ENCODE measurements around the gene OR2T33.
"Not testable (repeated sequence)": the region's sequence is repeated elsewhere in the genome, so short reads cannot be mapped to it uniquely, and the experiment has no call there.

OR2T33 gene

GRCh38 chr1:248277876-248278275 is at the start of gene OR2T33:
Gene OR2T33, minus strand, starts transcription at chr1:248277976. Its CDS starts 4,162 bp downstream, at chr1:248273814.
- Mint-ChIP-seq H3K27me3 (no peaks in the 10 kb centered on the region), H3K27ac (no peak within 1 kb of the TSS), H3K9me3 (no peaks in the 10 kb centered on the region), H3K4me1 (no peaks in the 10 kb centered on the region), H3K36me3 (no peaks in the 10 kb centered on the region), H3K4me3 (no peak within 1 kb of the TSS)
- CTCF ChIA-PET = no interaction called here
- DNase-seq = no peak

GRCh38 chr1:248324468-248324867 is 46.7 kb upstream of the OR2T33 start, which contains the start of gene OR2M7:
Gene OR2M7, minus strand, starts transcription at chr1:248324568. Its CDS starts 0 bp downstream, at chr1:248324568.
- no peak within 1 kb of the TSS for H3K27ac Mint-ChIP-seq
- CTCF ChIA-PET = no interaction called here
- no peak within 1 kb of the TSS for H3K4me3 Mint-ChIP-seq
- peaks cover 1% of the 10 kb centered on the region for H3K9me3 Mint-ChIP-seq
- H3K4me1 Mint-ChIP-seq = no peaks in the 10 kb centered on the region
- no peaks in the 10 kb centered on the region for H3K36me3 Mint-ChIP-seq
- H3K27me3 Mint-ChIP-seq = no peaks in the 10 kb centered on the region
- DNase-seq = no peak

- no peak overlapping the region for H3K4me3 Mint-ChIP-seq
- no peaks in the 10 kb centered on the region for H3K4me1 Mint-ChIP-seq
- no peak for DNase-seq
- H3K27me3 Mint-ChIP-seq = no peaks in the 10 kb centered on the region
- CTCF ChIA-PET = no interaction called here
- H3K36me3 Mint-ChIP-seq = no peaks in the 10 kb centered on the region
- peaks cover 12% of the 10 kb centered on the region for H3K9me3 Mint-ChIP-seq
- H3K27ac Mint-ChIP-seq = no peak overlapping the region
These were observed 39.0 kb upstream of the OR2T33 start for GRCh38 chr1:248316796-248317195.

- H3K27ac Mint-ChIP-seq, H3K9me3 Mint-ChIP-seq, H3K27me3 Mint-ChIP-seq, H3K36me3 Mint-ChIP-seq, H3K4me3 Mint-ChIP-seq, DNase-seq, H3K4me1 Mint-ChIP-seq, CTCF ChIA-PET: not testable (repeated sequence)
These were observed 29.0 kb upstream of the OR2T33 start for GRCh38 chr1:248306740-248307139.

GRCh38 chr1:248306103-248306502 is 28.3 kb upstream of the OR2T33 start:
- no peaks in the 10 kb centered on the region for H3K27me3 Mint-ChIP-seq
- no peaks in the 10 kb centered on the region for H3K4me1 Mint-ChIP-seq
- no peak overlapping the region for H3K27ac Mint-ChIP-seq
- no peak for DNase-seq
- peaks cover 4% of the 10 kb centered on the region for H3K9me3 Mint-ChIP-seq
- H3K4me3 Mint-ChIP-seq = no peak overlapping the region
- CTCF ChIA-PET = no interaction called here
- no peaks in the 10 kb centered on the region for H3K36me3 Mint-ChIP-seq

GRCh38 chr1:248305672-248306071 is 27.9 kb upstream of the OR2T33 start:
- H3K27me3 Mint-ChIP-seq, DNase-seq, H3K36me3 Mint-ChIP-seq, H3K9me3 Mint-ChIP-seq, H3K4me1 Mint-ChIP-seq, CTCF ChIA-PET, H3K4me3 Mint-ChIP-seq, H3K27ac Mint-ChIP-seq: not testable (repeated sequence)

GRCh38 chr1:248303324-248303723 is 25.5 kb upstream of the OR2T33 start, which contains the start of gene OR2T12:
Gene OR2T12, minus strand, starts transcription at chr1:248303424. Its CDS starts 7,846 bp downstream, at chr1:248295578.
- no peaks in the 10 kb centered on the region for H3K4me1 Mint-ChIP-seq
- no peak within 1 kb of the TSS for H3K27ac Mint-ChIP-seq
- no peaks in the 10 kb centered on the region for H3K36me3 Mint-ChIP-seq
- DNase-seq = no peak
- no peaks in the 10 kb centered on the region for H3K27me3 Mint-ChIP-seq
- CTCF ChIA-PET = no interaction called here
- peaks cover 7% of the 10 kb centered on the region for H3K9me3 Mint-ChIP-seq
- no peak within 1 kb of the TSS for H3K4me3 Mint-ChIP-seq

- no peaks in the 10 kb centered on the region for H3K36me3 Mint-ChIP-seq
- H3K4me1 Mint-ChIP-seq = no peaks in the 10 kb centered on the region
- no peaks in the 10 kb centered on the region for H3K9me3 Mint-ChIP-seq
- CTCF ChIA-PET = no interaction called here
- no peak overlapping the region for H3K27ac Mint-ChIP-seq
- DNase-seq = no peak
- no peak overlapping the region for H3K4me3 Mint-ChIP-seq
- H3K27me3 Mint-ChIP-seq = no peaks in the 10 kb centered on the region
These were observed 10.6 kb upstream of the OR2T33 start for GRCh38 chr1:248288391-248288790.

- CTCF ChIA-PET, H3K4me3 Mint-ChIP-seq: not testable (repeated sequence)
These were observed 4.6 kb downstream of the OR2T33 start for GRCh38 chr1:248273225-248273624.

GRCh38 chr1:248268178-248268577 is 9.6 kb downstream of the OR2T33 start:
- Mint-ChIP-seq H3K9me3 (no peaks in the 10 kb centered on the region), H3K27me3 (no peaks in the 10 kb centered on the region), H3K4me1 (no peaks in the 10 kb centered on the region), H3K27ac (no peak overlapping the region), H3K36me3 (no peaks in the 10 kb centered on the region), H3K4me3 (no peak overlapping the region)
- CTCF ChIA-PET = no interaction called here
- DNase-seq = no peak

More at GRCh38 chr1:248273225-248273624, 4.6 kb downstream of the OR2T33 start:
- not testable (repeated sequence) for H3K27ac Mint-ChIP-seq, H3K9me3 Mint-ChIP-seq, H3K36me3 Mint-ChIP-seq, H3K27me3 Mint-ChIP-seq, H3K4me1 Mint-ChIP-seq, DNase-seq

- H3K9me3 Mint-ChIP-seq, H3K4me1 Mint-ChIP-seq, H3K4me3 Mint-ChIP-seq, DNase-seq, CTCF ChIA-PET, H3K27me3 Mint-ChIP-seq, H3K36me3 Mint-ChIP-seq, H3K27ac Mint-ChIP-seq: not testable (repeated sequence)
These were observed 18.5 kb downstream of the OR2T33 start for GRCh38 chr1:248259309-248259708.

- CTCF ChIA-PET = interaction anchor here (3.1 kb wide), 1 partner anchor 563 kb away, joined by 11 read pairs; no protein-coding TSS in a partner anchor
- H3K36me3 Mint-ChIP-seq = no peaks in the 10 kb centered on the region
- no peak overlapping the region for H3K27ac Mint-ChIP-seq
- DNase-seq = peak; percentile 44
- H3K27me3 Mint-ChIP-seq = peaks cover 3% of the 10 kb centered on the region
- H3K4me1 Mint-ChIP-seq = peaks cover 2% of the 10 kb centered on the region
- no peaks in the 10 kb centered on the region for H3K9me3 Mint-ChIP-seq
- H3K4me3 Mint-ChIP-seq = no peak overlapping the region
These were observed 34.6 kb downstream of the OR2T33 start for GRCh38 chr1:248243204-248243603.

GRCh38 chr1:248239478-248239877 is 38.3 kb downstream of the OR2T33 start:
- no peak for DNase-seq
- H3K27me3 Mint-ChIP-seq = peaks cover 3% of the 10 kb centered on the region
- no peaks in the 10 kb centered on the region for H3K9me3 Mint-ChIP-seq
- H3K27ac Mint-ChIP-seq = no peak overlapping the region
- no peak overlapping the region for H3K4me3 Mint-ChIP-seq
- CTCF ChIA-PET = no interaction called here
- H3K36me3 Mint-ChIP-seq = no peaks in the 10 kb centered on the region
- peaks cover 2% of the 10 kb centered on the region for H3K4me1 Mint-ChIP-seq

- H3K4me3 Mint-ChIP-seq = no peak within 1 kb of the TSS
- CTCF ChIA-PET = no interaction called here
- no peaks in the 10 kb centered on the region for H3K9me3 Mint-ChIP-seq
- no peaks in the 10 kb centered on the region for H3K27me3 Mint-ChIP-seq
- DNase-seq = no peak
- H3K4me1 Mint-ChIP-seq = no peaks in the 10 kb centered on the region
- H3K27ac Mint-ChIP-seq = no peak within 1 kb of the TSS
- H3K36me3 Mint-ChIP-seq = no peaks in the 10 kb centered on the region
These were observed 46.7 kb downstream of the OR2T33 start, which contains the start of gene OR2M4 for GRCh38 chr1:248231117-248231516. Gene OR2M4, plus strand, starts transcription at chr1:248231417. Its CDS starts 7,512 bp downstream, at chr1:248238929.

- no peak for DNase-seq
- H3K27me3 Mint-ChIP-seq = no peaks in the 10 kb centered on the region
- H3K4me1 Mint-ChIP-seq = no peaks in the 10 kb centered on the region
- H3K27ac Mint-ChIP-seq = no peak overlapping the region
- H3K36me3 Mint-ChIP-seq = no peaks in the 10 kb centered on the region
- no peaks in the 10 kb centered on the region for H3K9me3 Mint-ChIP-seq
- CTCF ChIA-PET = no interaction called here
- H3K4me3 Mint-ChIP-seq = no peak overlapping the region
These were observed 48.3 kb downstream of the OR2T33 start for GRCh38 chr1:248229360-248229908.

- CTCF ChIA-PET = no interaction called here
- Mint-ChIP-seq H3K4me1 (no peaks in the 10 kb centered on the region), H3K27me3 (no peaks in the 10 kb centered on the region), H3K27ac (no peak overlapping the region), H3K9me3 (no peaks in the 10 kb centered on the region), H3K36me3 (no peaks in the 10 kb centered on the region), H3K4me3 (no peak overlapping the region)
- DNase-seq = no peak
These were observed 52.2 kb downstream of the OR2T33 start for GRCh38 chr1:248225537-248225936.

Data from activated naive CD4-positive, alpha-beta T cell treated with anti-CD3 and anti-CD28 coated beads, Interleukin-2, amount 10 ng/mL, durations not matched to agents 7 days and 5 days (primary cell).